ENCODE results near the gene CSF1R.
"Not testable (repeated sequence)": the region's sequence is repeated elsewhere in the genome, so short reads cannot be mapped to it uniquely, and the experiment has no call there.

Gene CSF1R

GRCh38 chr5:150033334-150033733 lies 53.0 kb downstream of the CSF1R start:
- DNase-seq (ENCODE audit: low read depth in 2 of 2, low spot score in 1 of 2), result no peak

GRCh38 chr5:150028047-150028446 lies 58.3 kb downstream of the CSF1R start:
- not testable (repeated sequence) for DNase-seq (ENCODE audit: low read depth in 2 of 2, low spot score in 1 of 2)

GRCh38 chr5:150026682-150027172 lies 59.6 kb downstream of the CSF1R start:
- no peak for DNase-seq (ENCODE audit: low read depth in 2 of 2, low spot score in 1 of 2)

- no peak for DNase-seq (ENCODE audit: low read depth in 2 of 2, low spot score in 1 of 2)
Observed at GRCh38 chr5:150024346-150024984, 61.9 kb downstream of the CSF1R start.

GRCh38 chr5:150023136-150023535 lies 63.2 kb downstream of the CSF1R start:
- no peak for DNase-seq (ENCODE audit: low read depth in 2 of 2, low spot score in 1 of 2)

- DNase-seq (ENCODE audit: low read depth in 2 of 2, low spot score in 1 of 2), result no peak
Observed at GRCh38 chr5:150022681-150023080, 63.7 kb downstream of the CSF1R start.

- DNase-seq (ENCODE audit: low read depth in 2 of 2, low spot score in 1 of 2), result no peak
Observed at GRCh38 chr5:150022158-150022531, 64.2 kb downstream of the CSF1R start.

- DNase-seq (ENCODE audit: low read depth in 2 of 2, low spot score in 1 of 2), result no peak
Observed at GRCh38 chr5:150021491-150022157, 64.7 kb downstream of the CSF1R start.

GRCh38 chr5:150020249-150020648 lies 66.1 kb downstream of the CSF1R start:
- no peak for DNase-seq (ENCODE audit: low read depth in 2 of 2, low spot score in 1 of 2)

- DNase-seq (ENCODE audit: low read depth in 2 of 2, low spot score in 1 of 2), result no peak
Observed at GRCh38 chr5:150017226-150018005, 68.9 kb downstream of the CSF1R start.

GRCh38 chr5:150016537-150016936 lies 69.8 kb downstream of the CSF1R start:
- no peak for DNase-seq (ENCODE audit: low read depth in 2 of 2, low spot score in 1 of 2)

GRCh38 chr5:150015415-150015814 lies 70.9 kb downstream of the CSF1R start:
- DNase-seq (ENCODE audit: low read depth in 2 of 2, low spot score in 1 of 2), result no peak

- no peak for DNase-seq (ENCODE audit: low read depth in 2 of 2, low spot score in 1 of 2)
Observed at GRCh38 chr5:150014456-150014855, 71.9 kb downstream of the CSF1R start.

GRCh38 chr5:150013931-150014330 lies 72.4 kb downstream of the CSF1R start:
- DNase-seq (ENCODE audit: low read depth in 2 of 2, low spot score in 1 of 2), result no peak

GRCh38 chr5:150009671-150010387 lies 76.5 kb downstream of the CSF1R start:
- no peak for DNase-seq (ENCODE audit: low read depth in 2 of 2, low spot score in 1 of 2)

- no peak for DNase-seq (ENCODE audit: low read depth in 2 of 2, low spot score in 1 of 2)
Observed at GRCh38 chr5:150007050-150007449, 79.3 kb downstream of the CSF1R start.

- no peak for DNase-seq (ENCODE audit: low read depth in 2 of 2, low spot score in 1 of 2)
Observed at GRCh38 chr5:150006318-150006717, 80.0 kb downstream of the CSF1R start.

Measured in stimulated activated CD8-positive, alpha-beta memory T cell treated with anti-CD3 and anti-CD28 coated beads, Interleukin-4, amount 100 ng/mL, for 4 hours (primary cell).